GM19395 (cell line): Measurements from ENCODE around the gene RITA1.

Experiments
- ATAC-seq: cut with Tn5 transposase; IDR thresholded peaks from one replicate; pipeline ENCODE4 v1.9.1; 2021; ENCODE audit warnings: mild to moderate bottlenecking, moderate library complexity; ENCODE audit not compliant: unreplicated experiment

RITA1 gene

DNA sequence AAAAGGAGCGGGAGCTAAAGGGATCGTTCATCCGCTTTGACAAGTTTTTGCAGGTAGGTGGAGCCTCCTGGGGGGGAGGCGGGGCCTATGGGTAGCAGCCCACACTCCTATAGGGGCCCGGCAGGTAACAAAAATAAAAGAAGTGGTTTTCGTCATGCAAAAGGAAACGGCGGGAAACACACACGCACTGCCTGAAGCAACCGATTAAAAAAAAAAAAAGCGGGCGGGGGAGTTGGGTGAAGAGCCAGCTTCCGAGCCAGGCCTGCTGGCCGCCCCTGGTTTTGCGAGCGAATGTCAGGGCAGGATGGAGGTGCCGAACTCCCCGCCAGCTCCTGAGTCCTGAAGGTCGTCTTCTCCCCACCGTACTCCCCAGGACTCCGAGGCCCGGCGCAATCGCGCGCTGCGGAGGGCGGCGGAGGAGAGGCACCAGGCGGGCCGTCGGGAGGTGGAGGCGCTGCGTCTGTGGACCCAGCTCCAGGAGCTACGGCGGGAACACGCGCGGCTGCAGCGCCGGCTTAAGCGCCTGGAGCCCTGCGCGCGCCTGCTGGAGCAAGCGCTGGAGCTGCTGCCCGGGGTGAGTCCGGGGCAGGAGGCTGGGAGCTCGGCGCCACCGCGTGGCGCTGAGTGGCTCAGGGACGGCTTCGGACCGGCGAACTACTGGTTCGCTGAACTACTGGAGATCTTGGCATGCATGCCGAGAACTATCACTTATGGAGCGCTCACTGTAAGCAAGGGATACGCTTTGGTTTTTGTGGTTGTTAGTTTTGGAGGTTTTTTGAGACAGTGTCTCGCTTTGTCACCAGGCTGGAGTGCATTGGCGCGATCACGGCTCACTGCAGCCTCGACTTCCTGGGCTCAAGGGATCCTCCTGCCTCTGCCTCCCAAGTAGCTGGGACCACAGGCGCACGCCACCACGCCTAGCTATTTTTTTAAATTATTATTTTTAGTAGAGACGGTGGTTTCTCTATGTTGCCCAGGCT lies 32.4 kb upstream of the RITA1 start:
- no peak for ATAC-seq

DNA sequence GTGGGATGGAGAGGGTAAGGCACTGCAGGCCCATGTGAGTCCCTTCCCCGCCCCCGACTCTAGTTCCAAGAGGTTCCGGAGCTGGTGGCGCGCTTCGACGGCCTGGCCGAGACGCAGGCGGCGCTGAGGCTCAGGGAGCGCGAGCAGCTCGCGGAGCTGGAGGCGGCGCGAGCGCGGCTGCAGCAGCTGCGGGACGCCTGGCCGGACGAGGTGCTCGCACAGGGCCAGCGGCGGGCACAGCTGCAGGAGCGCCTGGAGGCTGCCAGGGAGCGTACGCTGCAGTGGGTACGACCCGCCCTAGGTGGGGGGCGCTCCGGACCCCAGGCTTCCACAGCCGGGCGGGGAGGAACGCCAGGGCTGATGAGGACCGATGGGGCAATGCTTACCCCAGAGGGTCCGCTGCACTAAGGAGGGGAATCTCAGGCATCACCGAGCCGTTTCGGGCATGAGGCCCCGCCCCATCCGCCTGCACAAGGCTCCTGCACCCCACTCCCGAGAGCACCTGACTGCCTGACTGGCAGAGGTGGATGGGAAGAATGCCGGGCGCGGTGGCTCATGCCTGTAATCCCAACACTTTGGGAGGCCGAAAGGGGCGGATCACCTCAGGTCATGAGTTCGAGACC lies 31.1 kb upstream of the RITA1 start:
- ATAC-seq, result no peak

DNA sequence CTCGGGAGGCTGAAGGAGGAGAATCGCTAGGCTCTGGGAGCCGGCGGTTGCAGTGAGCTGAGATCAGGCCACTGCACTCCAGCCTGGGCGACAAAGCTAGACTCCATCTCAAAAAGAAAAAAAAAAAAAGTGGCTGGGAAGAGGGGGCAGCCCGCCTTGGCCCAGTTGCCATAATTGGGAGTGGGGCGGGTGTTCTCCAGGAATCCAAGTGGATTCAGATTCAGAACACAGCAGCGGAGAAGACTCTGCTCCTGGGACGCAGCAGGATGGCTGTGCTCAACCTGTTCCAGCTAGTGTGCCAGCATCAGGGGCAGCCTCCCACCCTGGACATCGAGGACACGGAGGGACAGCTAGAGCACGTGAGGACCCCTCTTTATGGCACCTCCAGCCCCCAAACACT lies 30.5 kb upstream of the RITA1 start:
- ATAC-seq, result no peak

DNA sequence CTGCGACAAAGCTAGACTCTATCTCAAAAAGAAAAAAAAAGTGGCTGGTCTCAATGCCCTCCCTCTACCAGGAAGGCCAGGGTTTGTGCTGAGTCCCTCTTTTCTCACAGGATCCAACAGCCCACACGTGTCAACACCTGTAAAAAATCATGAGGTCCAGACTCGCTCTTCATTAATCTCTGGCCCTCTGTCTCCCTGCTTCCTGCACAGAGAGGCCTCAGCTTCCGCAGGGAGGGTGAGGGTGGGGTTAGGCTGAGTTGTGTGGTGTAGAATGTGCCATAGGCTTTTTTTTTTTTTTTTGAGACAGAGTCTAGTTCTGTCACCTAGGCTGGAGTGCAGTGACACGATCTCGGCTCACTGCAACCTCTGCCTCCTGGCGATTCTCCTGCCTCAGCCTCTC lies 29.9 kb upstream of the RITA1 start:
- ATAC-seq, result no peak

DNA sequence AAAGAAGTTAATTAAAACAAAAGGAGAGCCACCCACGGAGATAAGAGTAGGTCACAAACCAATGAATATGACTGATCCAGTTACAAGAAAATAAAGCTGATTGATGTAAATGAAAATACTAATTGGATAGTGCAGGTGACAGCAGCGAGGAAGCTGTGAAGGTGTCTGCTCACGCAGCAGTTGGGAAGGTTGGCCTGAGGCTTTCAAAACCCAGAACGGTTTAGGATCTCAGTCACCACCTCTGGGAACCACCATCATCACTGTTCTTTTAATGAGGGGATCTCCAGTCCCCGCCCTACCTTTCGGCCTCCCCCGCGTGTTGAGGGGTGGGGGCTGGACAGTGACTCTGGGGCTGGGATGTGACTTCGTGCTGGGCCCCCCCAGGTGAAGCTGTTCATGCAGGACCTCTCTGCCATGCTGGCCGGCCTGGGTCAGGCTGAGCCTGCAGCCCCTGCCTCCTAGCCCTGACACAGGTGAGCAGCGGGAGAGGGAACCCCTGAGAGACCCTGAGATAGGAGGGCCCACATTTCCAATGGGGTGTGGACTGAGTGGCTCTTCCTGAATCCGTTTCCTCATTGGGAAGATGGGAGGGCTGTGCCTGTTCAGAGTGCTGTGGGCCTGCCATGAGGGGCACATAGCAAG lies 28.2 kb upstream of the RITA1 start:
- ATAC-seq, result no peak

DNA sequence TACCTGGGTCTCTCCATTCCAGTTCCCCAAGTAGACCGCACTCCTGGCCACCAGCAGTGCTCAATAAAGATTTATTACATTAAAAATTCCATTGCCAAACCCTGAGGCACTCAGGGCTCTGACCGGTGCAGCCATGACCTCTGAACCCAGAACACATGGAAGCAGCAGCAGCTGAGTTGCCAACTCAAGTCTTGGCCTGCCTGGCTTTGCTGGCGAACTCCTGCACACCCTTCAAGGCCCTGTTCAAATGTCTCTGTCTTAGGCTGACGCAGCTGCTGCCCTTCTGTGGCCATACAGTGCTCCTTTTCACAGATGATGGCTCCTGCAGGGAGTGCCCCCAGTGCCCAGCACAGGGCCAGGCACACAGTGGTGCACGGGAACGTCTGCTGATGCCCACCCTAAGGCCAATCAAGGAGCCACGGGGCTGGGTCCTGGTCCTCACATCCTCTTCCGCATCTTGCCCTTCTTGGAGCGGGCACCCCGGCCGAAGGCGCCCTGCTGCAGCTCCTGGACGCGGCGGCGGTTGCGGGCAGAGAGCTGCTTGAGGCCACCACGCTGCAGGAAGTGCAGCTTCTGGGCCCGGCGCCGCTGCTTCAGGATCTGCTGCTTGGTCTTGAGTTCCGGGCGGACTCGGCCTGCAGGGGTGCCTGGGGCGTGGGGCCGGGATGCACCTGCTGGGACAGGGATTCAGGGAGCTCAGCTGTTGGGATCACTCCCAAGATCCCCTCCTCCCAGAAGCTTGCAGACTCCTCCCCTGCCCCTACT lies 26.9 kb upstream of the RITA1 start:
- ATAC-seq, result no peak

DNA sequence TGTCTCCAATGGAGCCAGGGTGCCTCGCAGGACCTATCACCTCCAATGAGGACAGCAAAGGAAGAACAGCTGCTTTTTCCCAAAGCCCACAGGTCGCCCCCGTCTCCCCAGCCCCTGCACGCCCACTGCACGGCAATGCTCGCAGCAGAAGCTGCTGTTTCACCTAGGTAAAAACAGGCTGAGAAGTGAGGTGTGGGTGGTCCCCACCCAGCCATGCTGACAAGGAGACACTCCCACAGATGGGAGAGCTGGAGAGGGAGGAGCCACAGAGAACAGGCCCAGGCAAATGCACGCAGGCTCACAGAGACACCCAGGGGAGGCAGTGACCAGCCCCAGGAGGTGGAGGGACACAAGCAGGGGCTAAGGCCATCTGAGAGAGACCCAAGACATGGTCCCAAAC lies 25.6 kb upstream of the RITA1 start:
- ATAC-seq, result no peak

DNA sequence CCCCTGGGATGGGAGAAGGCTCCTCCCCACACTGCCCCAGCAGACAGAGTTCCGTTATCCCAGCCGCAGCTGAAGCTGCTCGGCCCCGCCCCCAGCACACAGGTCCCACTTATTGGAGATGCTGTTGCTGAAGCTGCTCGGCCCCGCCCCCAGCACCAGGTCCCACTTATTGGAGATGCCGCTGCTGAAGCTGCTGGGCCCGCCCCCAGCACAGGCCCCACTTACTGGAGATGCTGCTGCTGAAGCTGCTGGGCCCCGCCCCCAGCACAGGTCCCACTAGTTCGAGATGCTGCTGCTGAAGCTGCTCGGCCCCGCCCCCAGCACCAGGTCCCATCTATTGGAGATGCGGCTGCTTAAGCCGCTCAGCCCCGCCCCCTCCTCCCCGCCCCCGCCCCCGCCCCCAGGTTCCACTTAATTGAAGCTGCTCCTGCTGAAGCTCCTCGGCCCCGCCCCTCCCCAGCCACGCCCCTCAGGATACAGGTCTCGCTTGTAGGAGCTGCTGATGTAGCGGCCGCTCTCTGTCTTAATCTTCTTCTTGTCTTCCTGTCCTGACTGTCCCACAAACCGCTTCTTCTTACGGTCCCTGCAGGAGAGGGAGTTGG lies 24.0 kb upstream of the RITA1 start:
- no peak for ATAC-seq

DNA sequence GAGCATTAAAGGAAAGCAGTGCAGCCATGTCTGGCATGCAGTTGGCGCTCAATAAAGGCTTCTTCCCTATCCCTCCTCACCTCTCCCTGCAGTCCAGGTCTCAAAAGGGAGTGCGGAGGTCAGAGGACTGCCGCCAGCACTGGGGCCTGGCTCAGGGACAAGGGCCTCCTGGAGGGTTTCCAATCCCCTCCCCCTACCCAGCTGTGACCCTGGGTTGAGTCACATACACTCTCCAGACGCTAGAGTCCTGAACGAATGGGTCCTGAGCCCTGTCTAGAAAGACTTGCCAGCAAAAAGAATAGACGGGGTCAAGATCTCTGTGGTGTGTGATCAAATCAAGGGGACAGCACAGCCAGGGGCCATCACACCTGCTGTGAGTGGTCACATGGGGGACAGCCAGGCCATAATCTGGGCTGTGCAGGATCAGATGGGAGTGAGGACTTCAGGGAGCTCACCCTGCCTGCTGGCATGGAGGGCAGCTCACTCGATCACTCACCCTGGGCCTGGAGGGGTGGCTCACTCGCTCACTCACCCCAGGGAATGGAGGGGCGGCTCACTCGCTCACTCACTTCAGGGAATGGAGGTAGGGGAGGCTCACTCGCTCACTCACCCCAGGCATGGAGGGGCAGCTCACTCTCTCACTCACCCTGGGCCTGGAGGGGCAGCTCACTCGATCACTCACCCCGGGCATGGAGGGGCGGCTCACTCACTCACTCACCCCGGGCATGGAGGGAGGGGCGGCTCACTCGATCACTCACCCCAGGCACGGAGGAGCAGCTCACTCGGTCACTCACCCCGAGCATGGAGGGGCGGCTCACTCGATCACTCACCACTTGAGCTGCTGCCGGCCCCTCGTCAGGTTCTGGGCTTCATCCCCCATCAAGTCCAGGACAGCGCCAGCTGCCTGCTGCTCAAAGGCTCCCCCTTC lies 23.2 kb upstream of the RITA1 start:
- no peak for ATAC-seq

DNA sequence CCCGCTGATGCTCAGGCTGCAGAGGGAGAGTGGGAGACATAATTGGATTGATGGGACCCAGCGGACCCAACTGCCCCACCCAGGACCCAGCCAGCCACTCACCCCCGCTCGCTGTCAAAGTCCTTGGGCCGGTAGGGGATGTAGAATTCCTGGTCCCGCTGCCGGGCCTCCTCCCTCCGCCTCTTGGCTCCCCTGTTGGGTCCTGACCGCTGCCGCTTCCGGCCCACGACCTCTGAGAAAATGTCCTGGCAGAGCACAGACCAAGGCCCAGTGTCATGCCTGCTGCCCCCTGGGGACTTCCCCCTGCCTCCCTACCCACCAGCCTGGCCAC lies 22.5 kb upstream of the RITA1 start:
- ATAC-seq, result no peak

DNA sequence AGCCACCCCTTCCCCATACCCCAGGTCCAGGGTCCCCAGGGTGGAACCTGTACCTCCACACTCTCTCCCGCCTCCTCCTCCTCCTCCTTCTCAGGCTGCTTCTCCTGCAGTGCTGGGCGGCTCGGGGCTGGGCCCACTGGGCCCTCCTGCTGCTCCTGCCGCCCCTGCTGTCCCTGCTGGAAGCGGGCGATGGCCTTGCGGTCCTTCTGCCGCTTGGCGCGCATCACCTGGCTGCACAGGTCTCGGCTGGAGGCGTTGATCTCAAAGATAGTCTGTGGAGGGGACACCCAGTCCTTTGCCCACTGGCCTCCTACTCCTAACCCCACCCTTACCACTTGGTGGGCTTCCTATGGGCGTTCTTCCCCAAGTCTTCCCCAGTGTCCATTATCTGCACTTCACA lies 21.5 kb upstream of the RITA1 start:
- ATAC-seq, result no peak

DNA sequence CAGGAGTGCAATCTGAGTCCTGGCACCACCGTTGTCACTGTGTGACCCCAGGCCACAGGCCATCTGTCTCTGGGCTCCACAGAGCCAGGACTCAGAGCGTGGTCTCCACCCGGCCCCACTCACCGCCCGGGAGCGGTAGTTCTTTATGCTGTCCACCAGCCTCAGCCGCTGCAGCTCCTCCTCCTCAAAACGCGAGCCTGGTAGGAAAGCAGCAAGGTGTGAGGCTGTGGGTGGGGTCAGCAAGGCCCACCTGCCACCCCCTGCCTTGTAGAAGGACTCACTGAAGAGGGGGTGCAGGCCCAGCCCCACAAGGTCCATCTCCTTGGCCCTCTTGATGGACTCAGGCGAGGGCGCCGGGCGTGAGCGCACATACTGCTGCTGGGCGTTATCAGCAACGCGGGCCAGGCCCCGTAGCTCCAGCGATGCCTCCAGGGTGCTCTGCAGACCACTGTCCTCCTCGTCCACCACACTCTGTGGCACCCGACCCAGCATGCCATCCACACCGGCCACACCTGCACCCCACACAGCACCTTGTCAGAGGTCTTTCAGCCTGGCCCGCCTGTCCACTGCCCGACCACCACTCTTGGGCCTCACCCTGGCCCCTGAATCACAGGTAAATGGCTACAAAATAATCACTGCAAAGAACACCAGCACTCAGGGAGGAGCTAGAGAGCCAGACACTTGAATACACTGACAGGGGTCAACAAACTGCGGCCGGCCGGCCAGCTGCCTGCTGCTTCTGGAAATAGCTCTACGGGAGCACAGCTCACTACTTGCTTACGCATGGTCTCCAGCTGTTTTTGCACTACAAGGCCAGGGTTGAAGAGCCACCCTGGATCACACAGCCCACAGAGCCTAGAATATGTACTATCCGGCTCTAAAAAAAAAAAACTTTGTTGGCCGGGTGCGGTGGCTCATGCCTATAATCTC lies 19.7 kb upstream of the RITA1 start:
- no peak for ATAC-seq

DNA sequence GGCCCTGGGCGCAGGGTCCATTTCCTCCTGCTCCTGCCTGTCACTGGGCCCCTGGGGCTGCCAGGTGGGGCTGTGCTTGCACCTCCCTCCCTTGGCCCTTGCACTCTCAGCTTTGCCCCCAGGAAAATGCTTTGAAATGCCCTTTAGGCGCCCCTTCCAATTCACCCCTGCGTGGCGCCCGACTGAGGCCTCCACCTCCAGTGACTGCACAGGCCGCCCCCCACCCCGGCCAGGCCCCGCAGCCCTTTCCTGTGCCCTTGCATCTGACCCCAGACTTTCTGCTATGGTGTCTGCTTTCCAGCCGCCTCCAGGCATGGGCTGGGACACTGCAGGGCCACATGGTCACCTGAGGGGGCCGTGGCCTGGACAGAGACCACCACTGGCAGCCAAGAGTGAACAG lies 17.7 kb upstream of the RITA1 start:
- no peak for ATAC-seq

DNA sequence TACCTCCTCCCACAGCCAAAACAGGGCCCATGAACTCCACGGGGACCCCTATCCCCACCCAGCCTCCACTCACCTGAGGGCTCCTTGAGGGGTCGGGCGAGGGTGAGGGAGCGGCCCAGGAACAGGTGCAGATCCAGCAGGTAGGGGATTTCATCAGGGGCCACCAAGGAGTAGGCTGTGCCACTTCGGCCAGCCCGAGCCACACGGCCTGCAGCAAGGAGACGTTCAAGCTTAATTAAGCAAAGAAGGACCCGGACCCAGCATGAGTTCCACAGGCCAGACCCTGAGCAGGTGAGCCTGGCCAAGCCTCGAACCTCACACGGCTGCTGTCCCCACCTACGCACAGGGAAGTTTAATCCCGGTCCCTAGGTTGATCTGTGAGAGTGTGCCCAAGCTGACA lies 15.8 kb upstream of the RITA1 start:
- ATAC-seq, result no peak

DNA sequence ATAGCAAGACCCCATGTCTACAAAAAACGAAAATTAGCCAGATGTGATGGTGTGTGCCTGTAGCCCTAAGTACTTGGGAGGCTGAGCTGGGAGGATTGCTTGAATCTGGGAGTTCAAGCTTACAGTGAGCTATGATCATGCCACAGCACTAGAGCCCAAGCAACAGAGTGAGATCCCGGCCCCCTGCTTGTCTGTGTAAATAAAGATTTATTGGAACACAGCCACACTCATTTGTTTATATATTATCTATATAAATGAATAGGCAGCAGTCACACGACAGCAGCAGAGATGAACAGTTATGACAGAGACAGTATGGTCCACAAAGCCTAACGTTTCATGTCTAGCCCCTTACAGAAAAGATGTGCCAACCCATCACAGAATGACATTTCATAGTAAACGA lies 15.1 kb upstream of the RITA1 start:
- ATAC-seq, result no peak

DNA sequence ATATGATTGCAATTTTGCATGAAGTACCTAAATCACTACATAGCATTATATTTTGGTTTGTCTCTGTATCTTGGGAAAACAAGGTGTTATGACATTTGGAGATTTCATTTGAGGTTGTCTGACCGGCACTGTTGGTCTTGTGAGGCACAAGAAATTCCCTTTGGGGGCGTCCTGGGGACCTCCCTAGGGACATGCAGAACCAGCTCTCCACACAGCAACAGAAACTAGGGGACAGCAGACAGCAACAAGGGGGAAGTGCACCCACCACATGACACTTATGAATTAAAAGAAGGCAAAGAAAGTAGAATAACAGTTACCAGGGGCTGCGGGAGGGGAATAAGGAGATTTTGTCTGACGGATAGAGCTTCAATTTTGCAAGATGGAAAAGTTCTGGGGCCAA lies 14.6 kb upstream of the RITA1 start:
- ATAC-seq, result no peak

DNA sequence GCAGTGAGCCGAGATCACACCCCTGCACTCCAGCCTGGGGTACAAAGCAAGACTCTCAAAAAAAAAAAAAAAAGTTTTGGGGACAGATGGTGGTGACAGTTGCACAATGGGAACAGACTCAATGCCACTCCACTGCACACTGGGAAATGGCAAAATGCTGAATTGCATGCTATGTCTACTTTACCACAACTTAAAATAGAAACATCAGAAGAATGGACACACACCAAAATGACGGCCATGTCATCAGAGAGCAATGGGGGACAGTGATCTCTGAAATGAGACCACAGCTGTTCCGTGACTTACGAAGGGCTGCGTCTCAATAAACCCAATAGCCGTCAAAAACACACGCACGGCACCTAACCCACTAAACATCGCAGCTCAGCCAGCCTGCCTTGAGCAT lies 14.0 kb upstream of the RITA1 start:
- ATAC-seq, result no peak

DNA sequence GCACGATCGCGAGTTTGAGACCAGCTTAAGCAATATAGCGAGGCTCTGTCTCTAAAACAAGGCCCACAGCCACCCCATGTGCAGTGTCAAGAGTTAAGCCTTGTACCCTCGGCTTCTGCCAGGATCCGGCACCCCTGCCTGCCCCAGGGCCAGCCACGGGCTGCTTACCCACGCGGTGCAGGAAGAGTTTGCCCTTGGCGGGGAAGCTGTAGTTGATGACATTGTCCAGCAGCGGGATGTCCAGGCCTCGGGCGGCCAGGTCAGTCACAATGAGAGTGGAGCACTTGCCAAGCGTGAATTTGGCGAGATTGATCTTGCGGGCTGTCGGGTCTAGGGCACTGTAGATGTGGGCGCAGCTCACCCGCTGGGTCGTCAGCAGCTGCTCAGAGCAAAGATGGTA lies 13.3 kb upstream of the RITA1 start:
- ATAC-seq, result no peak
